GM23338 (cell line): Measurements from ENCODE around the gene DBH. TPM values are rescaled to one million over a fixed set of nuclear protein-coding genes. Genes with fewer than 3 reads are reported as not detected.

ENCODE experiments used
- ATAC-seq: fragments of 200-7000 bp; cut with Tn5 transposase; 3 replicates; pipeline ENCODE4 v1.9.1; 2020
- DNase-seq: peaks from one replicate; pipeline ENCODE4 v3.0.0-alpha.2; 2015; ENCODE audit warnings: low spot score
- H2AFZ ChIP-seq: fragments of 200-600 bp; sonication (generic); 2 replicates; pipeline ENCODE4 v1.8.0; 2016; ENCODE audit warnings: antibody characterized with exemption, mild to moderate bottlenecking, moderate library complexity
- H3F3A ChIP-seq: fragments of 200-600 bp; sonication (generic); replicated peaks from 2 replicates; pipeline ENCODE4 v1.8.0; 2017; ENCODE audit warnings: antibody characterized with exemption, mixed run types, low read depth
- H3K27ac ChIP-seq: fragments of 200-600 bp; sonication (generic); 2 replicates; pipeline ENCODE4 v1.6.1; 2016; ENCODE audit warnings: low read depth
- H3K27me3 ChIP-seq: fragments of 200-600 bp; sonication (generic); 2 replicates; pipeline ENCODE4 v1.8.0; 2016; ENCODE audit warnings: mild to moderate bottlenecking, mixed run types, moderate library complexity; ENCODE audit not compliant: insufficient read depth
- H3K36me3 ChIP-seq: fragments of 200-600 bp; sonication (generic); 2 replicates; pipeline ENCODE4 v1.8.0; 2016; ENCODE audit warnings: mild to moderate bottlenecking; ENCODE audit not compliant: insufficient read depth
- H3K4me1 ChIP-seq: fragments of 200-600 bp; sonication (generic); 2 replicates; pipeline ENCODE4 v1.8.0; 2016; ENCODE audit warnings: mild to moderate bottlenecking, moderate library complexity; ENCODE audit not compliant: insufficient read depth
- H3K4me2 ChIP-seq: fragments of 200-600 bp; sonication (generic); 2 replicates; pipeline ENCODE4 v1.7.1; 2017; ENCODE audit warnings: mixed run types
- H3K4me3 ChIP-seq: fragments of 200-600 bp; sonication (generic); 2 replicates; pipeline ENCODE4 v1.6.1; 2016; ENCODE audit warnings: mixed run types
- H3K79me2 ChIP-seq: fragments of 200-600 bp; sonication (generic); replicated peaks from 2 replicates; pipeline ENCODE4 v1.8.0; 2017; ENCODE audit warnings: mild to moderate bottlenecking; ENCODE audit not compliant: insufficient read depth
- H3K9me2 ChIP-seq: fragments of 200-600 bp; sonication (generic); 2 replicates; pipeline ENCODE4 v1.8.0; 2017; ENCODE audit not compliant: insufficient read depth
- H4K20me1 ChIP-seq: fragments of 200-600 bp; sonication (generic); replicated peaks from 2 replicates; pipeline ENCODE4 v1.8.0; 2017; ENCODE audit warnings: mild to moderate bottlenecking; ENCODE audit not compliant: insufficient read depth
- H3K27ac Mint-ChIP-seq: 2 replicates; pipeline ENCODE4 v1.8.0; 2020; ENCODE audit warnings: inconsistent platforms, mild to moderate bottlenecking, moderate library complexity, mixed read lengths
- H3K27me3 Mint-ChIP-seq: 3 replicates; pipeline ENCODE4 v1.8.0; 2022; ENCODE audit warnings: low read depth, mild to moderate bottlenecking, moderate library complexity, mixed read lengths, inconsistent platforms; ENCODE audit not compliant: insufficient read depth, poor library complexity
- H3K36me3 Mint-ChIP-seq: 3 replicates; pipeline ENCODE4 v1.8.0; 2021; ENCODE audit warnings: low read depth, mild to moderate bottlenecking, inconsistent platforms, moderate library complexity, mixed read lengths
- H3K4me1 Mint-ChIP-seq: 3 replicates; pipeline ENCODE4 v1.8.0; 2020; ENCODE audit warnings: mild to moderate bottlenecking, inconsistent platforms, mixed read lengths
- H3K4me3 Mint-ChIP-seq: 3 replicates; pipeline ENCODE4 v1.8.0; 2021; ENCODE audit warnings: moderate library complexity, mild to moderate bottlenecking, inconsistent platforms, mixed read lengths
- H3K9me3 Mint-ChIP-seq: 3 replicates; pipeline ENCODE4 v1.8.0; 2020; ENCODE audit warnings: moderate library complexity, mild to moderate bottlenecking, inconsistent platforms, mixed read lengths
- CREB1 ChIP-seq: fragments of 250-450 bp; sonication (Bioruptor Pico); IDR thresholded peaks from 2 replicates; pipeline ENCODE4 v1.5.0; 2020; ENCODE audit warnings: low read depth, mild to moderate bottlenecking, moderate library complexity
- EZH2 ChIP-seq: fragments of 200-600 bp; sonication (generic); IDR thresholded peaks from one replicate; pipeline ENCODE4 v1.8.0; 2017; ENCODE audit warnings: antibody characterized with exemption, mild to moderate bottlenecking, low read depth; ENCODE audit not compliant: unreplicated experiment
- NANOG ChIP-seq: IDR thresholded peaks from 2 replicates; pipeline ENCODE4 v1.6.1; 2016; ENCODE audit warnings: antibody characterized with exemption, borderline replicate concordance
- POLR2AphosphoS5 ChIP-seq: IDR thresholded peaks from 2 replicates; pipeline ENCODE4 v1.6.1; 2016; ENCODE audit warnings: antibody characterized with exemption, low read depth
- ZNF114 ChIP-seq: fragments of 250-450 bp; sonication (Bioruptor Pico); IDR thresholded peaks from 2 replicates; pipeline ENCODE4 v1.5.0; 2020; ENCODE audit warnings: mild to moderate bottlenecking, moderate library complexity
- polyA plus RNA-seq: library from polyadenylated mRNA; unstranded; fragments of >200 nt; fragmentation: Nextera tagmentation; extraction: Ambion mirVana; gene quantifications from 2 replicates; pipeline ENCODE4 v1.2.1, GENCODE V29; 2016
- total RNA-seq: library from RNA; depleted of rRNA; stranded (reverse); fragments of >200 nt; shearing (Covaris generic); gene quantifications from 2 replicates; pipeline ENCODE4 v1.2.3, GENCODE V29; 2014
- TF ChIP-seq, protein P1 (sequence below): IDR thresholded peaks from one replicate; pipeline ENCODE4 v1.6.1; 2018; ENCODE audit warnings: antibody characterized with exemption; ENCODE audit not compliant: unreplicated experiment
- TF ChIP-seq, protein P2 (sequence below): fragments of 250-450 bp; sonication (Bioruptor Pico); IDR thresholded peaks from 2 replicates; pipeline ENCODE4 v1.5.0; 2020; ENCODE audit warnings: mild to moderate bottlenecking, moderate library complexity
- TF ChIP-seq, protein P3 (sequence below): IDR thresholded peaks from 2 replicates; pipeline ENCODE4 v1.6.1; 2016; ENCODE audit warnings: antibody characterized with exemption

Gene DBH
- total and polyA plus RNA-seq, 2 experiments from 2014 or later, result 0.08 to 0.24 TPM

DNA sequence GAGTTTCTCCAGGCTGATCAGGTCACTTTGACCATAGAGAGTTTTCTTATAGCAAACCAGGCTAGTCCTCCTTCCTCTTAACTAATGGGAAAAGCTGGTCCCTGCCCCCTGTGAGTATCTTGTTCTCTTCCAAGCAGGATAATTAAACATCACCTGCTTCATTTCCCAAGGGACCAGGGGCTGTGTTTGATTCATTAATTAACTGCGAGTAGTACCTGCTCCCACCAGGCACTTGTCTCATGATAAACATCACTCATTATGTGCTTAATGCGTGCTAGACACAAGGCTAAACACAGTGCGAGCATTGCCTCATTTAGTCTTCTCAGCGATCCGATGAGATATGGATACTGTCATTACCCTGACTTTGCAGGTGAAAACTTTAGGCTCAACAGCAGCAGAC, 25.3 kb upstream of the DBH start (continued):
- TF ChIP-seq, protein P1, sequence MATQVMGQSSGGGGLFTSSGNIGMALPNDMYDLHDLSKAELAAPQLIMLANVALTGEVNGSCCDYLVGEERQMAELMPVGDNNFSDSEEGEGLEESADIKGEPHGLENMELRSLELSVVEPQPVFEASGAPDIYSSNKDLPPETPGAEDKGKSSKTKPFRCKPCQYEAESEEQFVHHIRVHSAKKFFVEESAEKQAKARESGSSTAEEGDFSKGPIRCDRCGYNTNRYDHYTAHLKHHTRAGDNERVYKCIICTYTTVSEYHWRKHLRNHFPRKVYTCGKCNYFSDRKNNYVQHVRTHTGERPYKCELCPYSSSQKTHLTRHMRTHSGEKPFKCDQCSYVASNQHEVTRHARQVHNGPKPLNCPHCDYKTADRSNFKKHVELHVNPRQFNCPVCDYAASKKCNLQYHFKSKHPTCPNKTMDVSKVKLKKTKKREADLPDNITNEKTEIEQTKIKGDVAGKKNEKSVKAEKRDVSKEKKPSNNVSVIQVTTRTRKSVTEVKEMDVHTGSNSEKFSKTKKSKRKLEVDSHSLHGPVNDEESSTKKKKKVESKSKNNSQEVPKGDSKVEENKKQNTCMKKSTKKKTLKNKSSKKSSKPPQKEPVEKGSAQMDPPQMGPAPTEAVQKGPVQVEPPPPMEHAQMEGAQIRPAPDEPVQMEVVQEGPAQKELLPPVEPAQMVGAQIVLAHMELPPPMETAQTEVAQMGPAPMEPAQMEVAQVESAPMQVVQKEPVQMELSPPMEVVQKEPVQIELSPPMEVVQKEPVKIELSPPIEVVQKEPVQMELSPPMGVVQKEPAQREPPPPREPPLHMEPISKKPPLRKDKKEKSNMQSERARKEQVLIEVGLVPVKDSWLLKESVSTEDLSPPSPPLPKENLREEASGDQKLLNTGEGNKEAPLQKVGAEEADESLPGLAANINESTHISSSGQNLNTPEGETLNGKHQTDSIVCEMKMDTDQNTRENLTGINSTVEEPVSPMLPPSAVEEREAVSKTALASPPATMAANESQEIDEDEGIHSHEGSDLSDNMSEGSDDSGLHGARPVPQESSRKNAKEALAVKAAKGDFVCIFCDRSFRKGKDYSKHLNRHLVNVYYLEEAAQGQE, result no peak
- TF ChIP-seq, protein P2, sequence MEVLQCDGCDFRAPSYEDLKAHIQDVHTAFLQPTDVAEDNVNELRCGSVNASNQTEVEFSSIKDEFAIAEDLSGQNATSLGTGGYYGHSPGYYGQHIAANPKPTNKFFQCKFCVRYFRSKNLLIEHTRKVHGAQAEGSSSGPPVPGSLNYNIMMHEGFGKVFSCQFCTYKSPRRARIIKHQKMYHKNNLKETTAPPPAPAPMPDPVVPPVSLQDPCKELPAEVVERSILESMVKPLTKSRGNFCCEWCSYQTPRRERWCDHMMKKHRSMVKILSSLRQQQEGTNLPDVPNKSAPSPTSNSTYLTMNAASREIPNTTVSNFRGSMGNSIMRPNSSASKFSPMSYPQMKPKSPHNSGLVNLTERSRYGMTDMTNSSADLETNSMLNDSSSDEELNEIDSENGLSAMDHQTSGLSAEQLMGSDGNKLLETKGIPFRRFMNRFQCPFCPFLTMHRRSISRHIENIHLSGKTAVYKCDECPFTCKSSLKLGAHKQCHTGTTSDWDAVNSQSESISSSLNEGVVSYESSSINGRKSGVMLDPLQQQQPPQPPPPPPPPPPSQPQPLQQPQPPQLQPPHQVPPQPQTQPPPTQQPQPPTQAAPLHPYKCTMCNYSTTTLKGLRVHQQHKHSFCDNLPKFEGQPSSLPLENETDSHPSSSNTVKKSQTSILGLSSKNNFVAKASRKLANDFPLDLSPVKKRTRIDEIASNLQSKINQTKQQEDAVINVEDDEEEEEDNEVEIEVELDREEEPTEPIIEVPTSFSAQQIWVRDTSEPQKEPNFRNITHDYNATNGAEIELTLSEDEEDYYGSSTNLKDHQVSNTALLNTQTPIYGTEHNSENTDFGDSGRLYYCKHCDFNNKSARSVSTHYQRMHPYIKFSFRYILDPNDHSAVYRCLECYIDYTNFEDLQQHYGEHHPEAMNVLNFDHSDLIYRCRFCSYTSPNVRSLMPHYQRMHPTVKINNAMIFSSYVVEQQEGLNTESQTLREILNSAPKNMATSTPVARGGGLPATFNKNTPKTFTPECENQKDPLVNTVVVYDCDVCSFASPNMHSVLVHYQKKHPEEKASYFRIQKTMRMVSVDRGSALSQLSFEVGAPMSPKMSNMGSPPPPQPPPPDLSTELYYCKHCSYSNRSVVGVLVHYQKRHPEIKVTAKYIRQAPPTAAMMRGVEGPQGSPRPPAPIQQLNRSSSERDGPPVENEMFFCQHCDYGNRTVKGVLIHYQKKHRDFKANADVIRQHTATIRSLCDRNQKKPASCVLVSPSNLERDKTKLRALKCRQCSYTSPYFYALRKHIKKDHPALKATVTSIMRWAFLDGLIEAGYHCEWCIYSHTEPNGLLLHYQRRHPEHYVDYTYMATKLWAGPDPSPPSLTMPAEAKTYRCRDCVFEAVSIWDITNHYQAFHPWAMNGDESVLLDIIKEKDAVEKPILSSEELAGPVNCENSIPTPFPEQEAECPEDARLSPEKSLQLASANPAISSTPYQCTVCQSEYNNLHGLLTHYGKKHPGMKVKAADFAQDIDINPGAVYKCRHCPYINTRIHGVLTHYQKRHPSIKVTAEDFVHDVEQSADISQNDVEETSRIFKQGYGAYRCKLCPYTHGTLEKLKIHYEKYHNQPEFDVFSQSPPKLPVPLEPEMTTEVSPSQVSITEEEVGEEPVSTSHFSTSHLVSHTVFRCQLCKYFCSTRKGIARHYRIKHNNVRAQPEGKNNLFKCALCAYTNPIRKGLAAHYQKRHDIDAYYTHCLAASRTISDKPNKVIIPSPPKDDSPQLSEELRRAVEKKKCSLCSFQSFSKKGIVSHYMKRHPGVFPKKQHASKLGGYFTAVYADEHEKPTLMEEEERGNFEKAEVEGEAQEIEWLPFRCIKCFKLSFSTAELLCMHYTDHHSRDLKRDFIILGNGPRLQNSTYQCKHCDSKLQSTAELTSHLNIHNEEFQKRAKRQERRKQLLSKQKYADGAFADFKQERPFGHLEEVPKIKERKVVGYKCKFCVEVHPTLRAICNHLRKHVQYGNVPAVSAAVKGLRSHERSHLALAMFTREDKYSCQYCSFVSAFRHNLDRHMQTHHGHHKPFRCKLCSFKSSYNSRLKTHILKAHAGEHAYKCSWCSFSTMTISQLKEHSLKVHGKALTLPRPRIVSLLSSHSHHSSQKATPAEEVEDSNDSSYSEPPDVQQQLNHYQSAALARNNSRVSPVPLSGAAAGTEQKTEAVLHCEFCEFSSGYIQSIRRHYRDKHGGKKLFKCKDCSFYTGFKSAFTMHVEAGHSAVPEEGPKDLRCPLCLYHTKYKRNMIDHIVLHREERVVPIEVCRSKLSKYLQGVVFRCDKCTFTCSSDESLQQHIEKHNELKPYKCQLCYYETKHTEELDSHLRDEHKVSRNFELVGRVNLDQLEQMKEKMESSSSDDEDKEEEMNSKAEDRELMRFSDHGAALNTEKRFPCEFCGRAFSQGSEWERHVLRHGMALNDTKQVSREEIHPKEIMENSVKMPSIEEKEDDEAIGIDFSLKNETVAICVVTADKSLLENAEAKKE (CRISPR knock-in tag), result no peak
- TF ChIP-seq POLR2AphosphoS5 (no peak), EZH2 (no peak), ZNF114 (no peak), CREB1 (CRISPR knock-in tag) (no peak)

GRCh38 chr9:133612051-133612450, 24.1 kb upstream of the DBH start:
- Mint-ChIP-seq H3K9me3 (no peaks in the 10 kb centered on the region), H3K4me3 (no peak overlapping the region), H3K27ac (no peak overlapping the region), H3K27me3 (peaks cover 19% of the 10 kb centered on the region), H3K4me1 (peaks cover 12% of the 10 kb centered on the region), H3K36me3 (no peaks in the 10 kb centered on the region)
- H3K79me2 ChIP-seq, result no peaks in the 10 kb centered on the region
- ATAC-seq (no peak), DNase-seq (no peak)
- no peaks in the 10 kb centered on the region; the same call in 1 of the 2 replicates for H3K4me1 ChIP-seq
- H3K9me2 ChIP-seq, result no peaks in the 10 kb centered on the region
- no peak overlapping the region for H3K27ac ChIP-seq
- H3K36me3 ChIP-seq, result no peaks in the 10 kb centered on the region
- no peak for TF ChIP-seq NANOG
- TF ChIP-seq EZH2, result no peak
- TF ChIP-seq, protein P3, sequence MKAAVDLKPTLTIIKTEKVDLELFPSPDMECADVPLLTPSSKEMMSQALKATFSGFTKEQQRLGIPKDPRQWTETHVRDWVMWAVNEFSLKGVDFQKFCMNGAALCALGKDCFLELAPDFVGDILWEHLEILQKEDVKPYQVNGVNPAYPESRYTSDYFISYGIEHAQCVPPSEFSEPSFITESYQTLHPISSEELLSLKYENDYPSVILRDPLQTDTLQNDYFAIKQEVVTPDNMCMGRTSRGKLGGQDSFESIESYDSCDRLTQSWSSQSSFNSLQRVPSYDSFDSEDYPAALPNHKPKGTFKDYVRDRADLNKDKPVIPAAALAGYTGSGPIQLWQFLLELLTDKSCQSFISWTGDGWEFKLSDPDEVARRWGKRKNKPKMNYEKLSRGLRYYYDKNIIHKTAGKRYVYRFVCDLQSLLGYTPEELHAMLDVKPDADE, result no peak
- H3K4me3 ChIP-seq, result no peak overlapping the region
- no peaks in the 10 kb centered on the region for H3F3A ChIP-seq
- peaks cover 15% of the 10 kb centered on the region for H3K27me3 ChIP-seq
- no peak overlapping the region for H3K4me2 ChIP-seq
- no peaks in the 10 kb centered on the region for H4K20me1 ChIP-seq
- H2AFZ ChIP-seq, result no peak overlapping the region
